22Rv1 (cell line): ENCODE results near the gene CDYL.

Experiments
- H3K27ac ChIP-seq: fragments of 450-650 bp; 2 replicates; pipeline ENCODE4 v1.5.1; 2017
- ZFX ChIP-seq: fragments of 450-650 bp; IDR thresholded peaks from 2 replicates; pipeline ENCODE4 v1.6.1; 2017; ENCODE audit warnings: antibody characterized with exemption, borderline replicate concordance
- TF ChIP-seq, protein P1 (sequence below): fragments of 450-650 bp; IDR thresholded peaks from 2 replicates; pipeline ENCODE4 v1.5.1; 2017; ENCODE audit warnings: mild to moderate bottlenecking

The CDYL gene

DNA sequence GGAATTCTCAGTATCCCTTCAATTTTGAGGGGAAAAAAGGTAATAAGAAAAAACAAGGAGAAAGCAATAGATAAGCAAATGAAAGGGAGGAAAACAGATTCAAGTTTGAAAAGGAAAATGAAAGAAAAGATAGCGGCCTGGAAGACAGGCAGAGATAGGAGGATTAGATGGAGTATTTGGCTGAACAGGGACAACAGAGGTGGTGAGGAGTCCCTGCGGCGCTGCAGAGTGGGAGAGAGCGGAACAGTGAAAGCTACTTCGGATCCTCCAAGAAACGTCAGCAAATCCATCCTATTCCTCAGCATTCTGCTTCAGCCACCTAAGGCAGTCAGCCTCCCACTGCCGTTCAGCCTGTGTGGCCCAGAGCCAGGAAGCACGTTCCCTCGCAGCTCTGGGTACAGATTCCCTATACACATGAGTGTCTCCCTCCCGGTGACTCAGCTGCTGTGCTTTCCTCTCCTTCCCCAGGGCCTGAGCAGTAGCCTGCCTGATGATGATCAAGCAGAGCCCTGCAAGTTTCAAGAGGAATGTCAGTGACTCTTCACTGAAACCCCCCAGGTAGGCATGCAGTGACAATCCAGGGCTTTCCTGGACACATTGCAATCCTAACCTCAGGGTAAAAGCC lies 43.4 kb upstream of the CDYL start:
- no peak for TF ChIP-seq ZFX
- TF ChIP-seq, protein P1, sequence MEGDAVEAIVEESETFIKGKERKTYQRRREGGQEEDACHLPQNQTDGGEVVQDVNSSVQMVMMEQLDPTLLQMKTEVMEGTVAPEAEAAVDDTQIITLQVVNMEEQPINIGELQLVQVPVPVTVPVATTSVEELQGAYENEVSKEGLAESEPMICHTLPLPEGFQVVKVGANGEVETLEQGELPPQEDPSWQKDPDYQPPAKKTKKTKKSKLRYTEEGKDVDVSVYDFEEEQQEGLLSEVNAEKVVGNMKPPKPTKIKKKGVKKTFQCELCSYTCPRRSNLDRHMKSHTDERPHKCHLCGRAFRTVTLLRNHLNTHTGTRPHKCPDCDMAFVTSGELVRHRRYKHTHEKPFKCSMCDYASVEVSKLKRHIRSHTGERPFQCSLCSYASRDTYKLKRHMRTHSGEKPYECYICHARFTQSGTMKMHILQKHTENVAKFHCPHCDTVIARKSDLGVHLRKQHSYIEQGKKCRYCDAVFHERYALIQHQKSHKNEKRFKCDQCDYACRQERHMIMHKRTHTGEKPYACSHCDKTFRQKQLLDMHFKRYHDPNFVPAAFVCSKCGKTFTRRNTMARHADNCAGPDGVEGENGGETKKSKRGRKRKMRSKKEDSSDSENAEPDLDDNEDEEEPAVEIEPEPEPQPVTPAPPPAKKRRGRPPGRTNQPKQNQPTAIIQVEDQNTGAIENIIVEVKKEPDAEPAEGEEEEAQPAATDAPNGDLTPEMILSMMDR, result no peak

DNA sequence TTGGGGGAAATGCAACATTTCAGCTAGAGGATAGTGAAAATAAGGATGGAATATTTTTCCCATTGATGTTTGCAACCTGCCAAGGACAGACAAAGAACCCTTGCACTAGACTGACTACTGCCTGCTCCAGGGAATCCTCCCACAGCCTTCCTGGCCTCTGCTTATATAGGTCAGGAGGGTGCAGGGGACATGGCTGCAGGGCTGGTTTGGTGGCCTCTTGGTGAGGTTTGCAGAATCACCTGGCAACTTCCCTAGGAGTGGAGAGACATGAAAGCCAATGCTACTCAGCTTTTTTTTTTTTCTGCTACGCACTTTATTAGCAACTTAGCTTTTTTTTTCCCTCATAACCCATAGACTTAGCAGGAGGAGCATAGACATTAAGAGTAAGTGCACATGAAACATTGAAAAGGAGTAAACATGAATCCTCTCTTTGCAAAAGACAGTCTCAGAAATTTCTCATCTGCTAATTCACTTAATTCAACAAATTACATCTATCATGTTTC lies 39.8 kb upstream of the CDYL start:
- TF ChIP-seq, protein P1, result no peak
- no peak for TF ChIP-seq ZFX
- no peak overlapping the region for H3K27ac ChIP-seq

More for the DNA sequence above, 43.4 kb upstream of the CDYL start:
- no peak overlapping the region for H3K27ac ChIP-seq

DNA sequence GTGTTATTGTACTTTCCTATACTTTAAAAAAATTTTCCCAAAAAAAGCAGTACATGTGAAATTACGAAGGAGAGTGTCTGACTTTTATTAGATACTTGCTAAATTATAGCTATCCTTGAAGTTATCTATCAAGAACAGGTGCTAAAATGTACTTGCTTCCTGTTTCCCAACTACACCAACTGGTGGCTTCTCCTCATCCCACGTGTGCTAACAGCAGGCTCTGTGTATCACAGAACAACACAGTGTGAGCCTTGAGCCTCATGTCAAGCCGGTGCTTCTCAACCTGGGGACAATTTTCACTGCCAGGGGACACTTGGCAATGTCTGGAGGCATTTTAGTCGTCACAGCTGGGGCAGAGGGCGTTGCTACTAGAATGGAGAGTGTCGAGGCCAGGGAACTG lies 36.2 kb upstream of the CDYL start:
- no peak for TF ChIP-seq ZFX
- TF ChIP-seq, protein P1, result no peak
- H3K27ac ChIP-seq, result no peak overlapping the region

DNA sequence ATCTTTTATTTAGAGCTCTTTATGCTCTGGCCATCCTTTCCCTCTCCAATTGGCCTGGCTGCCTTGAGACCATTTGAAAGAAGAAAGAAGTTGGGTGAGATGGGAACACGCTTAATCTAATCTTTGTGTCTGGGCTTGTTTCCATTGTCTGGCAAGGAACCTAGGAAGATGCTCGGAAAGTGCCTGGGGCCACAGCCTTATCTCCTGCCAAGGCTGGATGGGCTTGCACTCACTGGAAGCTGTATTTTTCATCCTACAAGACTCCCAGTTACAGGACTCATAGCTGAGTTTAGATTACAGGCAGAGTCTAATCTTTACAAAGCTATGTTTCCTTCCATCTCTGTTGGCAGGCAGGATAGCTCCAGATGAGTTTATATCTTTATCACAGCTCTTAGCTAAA lies 33.1 kb upstream of the CDYL start:
- TF ChIP-seq, protein P1, result no peak
- TF ChIP-seq ZFX, result no peak
- H3K27ac ChIP-seq, result no peak overlapping the region

DNA sequence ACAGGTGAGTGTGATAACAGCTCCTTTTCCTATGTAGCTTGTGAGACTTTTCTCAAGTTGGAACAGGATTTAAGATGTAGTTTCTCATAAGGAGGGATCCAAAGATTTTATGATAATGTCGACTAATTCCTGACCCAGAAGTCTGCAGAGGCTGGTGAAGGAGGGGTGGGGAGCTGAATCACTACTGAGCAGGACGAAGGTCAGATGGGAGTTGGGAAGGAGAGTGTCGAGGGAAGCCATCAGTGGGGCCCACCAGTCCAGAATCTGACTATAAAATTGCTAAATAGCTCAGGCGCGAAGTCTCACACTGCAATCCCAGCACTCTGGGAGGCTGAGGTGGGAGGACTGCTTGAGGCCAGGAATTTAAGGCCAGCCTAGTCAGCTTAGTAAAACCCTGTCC lies 32.3 kb upstream of the CDYL start:
- TF ChIP-seq ZFX, result no peak
- TF ChIP-seq, protein P1, result no peak
- H3K27ac ChIP-seq, result no peak overlapping the region

DNA sequence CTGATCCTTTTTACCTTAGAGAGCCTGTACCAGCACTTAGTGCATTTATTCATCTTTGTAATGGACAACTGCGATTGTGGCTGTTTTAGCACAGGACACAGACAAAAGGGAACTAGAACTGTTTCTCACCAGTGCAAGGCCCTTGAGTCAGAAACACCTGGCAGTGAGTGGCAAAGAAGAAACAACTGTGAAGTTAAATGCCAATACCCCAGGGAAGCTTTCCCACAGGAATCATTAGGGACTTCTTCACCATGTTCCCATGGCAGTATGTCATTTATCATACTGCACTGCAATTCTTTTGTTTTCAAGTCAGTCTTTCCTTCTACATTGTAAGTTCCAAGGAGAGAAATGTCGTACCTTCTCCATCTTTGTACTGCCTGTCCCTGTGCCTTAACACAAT lies 28.6 kb upstream of the CDYL start:
- TF ChIP-seq ZFX, result no peak
- TF ChIP-seq, protein P1, result no peak
- no peak overlapping the region for H3K27ac ChIP-seq

DNA sequence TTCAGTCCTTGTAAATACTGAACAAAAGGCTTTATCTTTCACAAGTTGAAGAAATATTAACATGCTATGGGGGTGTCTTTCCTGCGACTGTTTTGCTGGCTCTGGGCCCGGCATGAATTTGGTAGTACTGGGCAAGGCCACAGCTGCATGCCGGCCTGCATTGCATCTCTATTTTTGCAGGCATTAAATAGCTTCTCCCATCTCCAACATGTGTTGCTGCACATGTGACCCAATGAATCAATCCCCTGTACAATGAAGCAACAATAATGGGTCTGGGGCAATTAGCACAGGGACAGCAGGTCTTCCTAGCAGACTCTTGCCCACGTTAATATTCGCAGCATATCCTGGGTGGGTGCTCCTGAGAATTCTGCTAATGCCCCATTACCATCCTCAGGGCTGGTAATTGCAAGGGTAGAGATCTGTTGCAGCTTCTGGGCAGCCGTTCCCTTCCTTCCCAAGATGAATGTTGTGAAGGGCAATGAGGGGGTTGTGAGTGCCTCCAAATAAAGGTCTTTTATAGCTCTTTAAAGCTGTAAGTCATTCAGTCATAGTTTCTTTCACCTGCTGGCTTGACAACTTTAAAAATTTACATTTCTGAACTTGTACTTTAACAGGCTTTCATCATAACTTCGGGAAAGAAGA lies 24.3 kb upstream of the CDYL start:
- no peak for TF ChIP-seq ZFX
- TF ChIP-seq, protein P1, result no peak
- H3K27ac ChIP-seq, result no peak overlapping the region
